ENCODE data around the gene MICAL1. TPM values are rescaled to one million over a fixed set of nuclear protein-coding genes. Genes with fewer than 3 reads are reported as not detected.
A peak's percentile ranks its signal among the peaks of the same experiment; 100 is the strongest.
"Not testable (repeated sequence)": the region's sequence is repeated elsewhere in the genome, so short reads cannot be mapped to it uniquely, and the experiment has no call there.

Gene MICAL1
- total RNA-seq, 1 experiment from 2014 or later = 9.1 TPM

DNA sequence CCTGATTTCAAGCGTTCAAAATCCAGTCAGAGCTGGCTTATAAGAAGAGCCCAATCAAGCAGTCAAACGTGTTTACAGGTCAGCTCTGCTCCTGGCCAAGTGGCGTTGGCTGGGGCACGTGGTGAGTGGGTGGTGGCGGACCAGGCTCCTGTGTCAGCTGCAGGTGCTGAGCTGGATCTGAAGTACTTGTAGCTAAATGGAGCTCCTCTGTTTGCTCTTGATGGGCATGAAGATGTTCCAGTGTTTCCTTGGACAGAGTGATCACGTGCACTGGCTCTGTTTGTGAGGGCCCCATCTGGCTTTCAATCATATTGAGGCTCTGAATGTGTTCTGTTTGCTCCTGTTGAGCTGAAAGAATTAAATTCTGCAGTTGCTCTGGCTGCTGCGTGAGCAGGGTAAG, 10.2 kb upstream of the MICAL1 start:
- intact Hi-C loops (cut with micrococcal nuclease) = no loop called here
- ChIA-PET CTCF (no interaction called here), POLR2A (ENCODE audit: unreplicated experiment) (no interaction called here)
- Histone ChIP-seq H3K9me3 (ENCODE audit: low read length) (no peaks in the 10 kb centered on the region), H3K27me3 (ENCODE audit: low read length) (no peaks in the 10 kb centered on the region), H3K9me2 (replicated peaks; ENCODE audit: low read length) (no peaks in the 10 kb centered on the region), H3K4me3 (ENCODE audit: low read length) (no peak overlapping the region), H3K27ac (ENCODE audit: low read length) (no peak overlapping the region), H3K79me2 (ENCODE audit: low read length) (no peaks in the 10 kb centered on the region), H3K36me3 (ENCODE audit: low read depth, low read length) (peaks cover 23% of the 10 kb centered on the region), H3K4me2 (ENCODE audit: low read length) (no peak overlapping the region), H3F3A (ENCODE audit: low read length, unreplicated experiment) (no peaks in the 10 kb centered on the region), H3K4me1 (ENCODE audit: insufficient read depth, low read length) (peaks cover 6% of the 10 kb centered on the region; the same call in 1 of the 2 replicates), H3K9ac (ENCODE audit: low read length) (no peak overlapping the region), H4K20me1 (ENCODE audit: low read length) (no peaks in the 10 kb centered on the region), H2AFZ (ENCODE audit: low read length) (no peak overlapping the region)
- TF ChIP-seq EZH2 (IDR thresholded peaks at IDR 0.05; ENCODE audit: low read length, unreplicated experiment) (no peak), EZH2phosphoT487 (IDR thresholded peaks at IDR 0.05; ENCODE audit: borderline replicate concordance, low read length) (no peak)
- BruUV-seq (replicated peaks) = no TSS peak
- ATAC-seq (no peak), DNase-seq (no peak)

DNA sequence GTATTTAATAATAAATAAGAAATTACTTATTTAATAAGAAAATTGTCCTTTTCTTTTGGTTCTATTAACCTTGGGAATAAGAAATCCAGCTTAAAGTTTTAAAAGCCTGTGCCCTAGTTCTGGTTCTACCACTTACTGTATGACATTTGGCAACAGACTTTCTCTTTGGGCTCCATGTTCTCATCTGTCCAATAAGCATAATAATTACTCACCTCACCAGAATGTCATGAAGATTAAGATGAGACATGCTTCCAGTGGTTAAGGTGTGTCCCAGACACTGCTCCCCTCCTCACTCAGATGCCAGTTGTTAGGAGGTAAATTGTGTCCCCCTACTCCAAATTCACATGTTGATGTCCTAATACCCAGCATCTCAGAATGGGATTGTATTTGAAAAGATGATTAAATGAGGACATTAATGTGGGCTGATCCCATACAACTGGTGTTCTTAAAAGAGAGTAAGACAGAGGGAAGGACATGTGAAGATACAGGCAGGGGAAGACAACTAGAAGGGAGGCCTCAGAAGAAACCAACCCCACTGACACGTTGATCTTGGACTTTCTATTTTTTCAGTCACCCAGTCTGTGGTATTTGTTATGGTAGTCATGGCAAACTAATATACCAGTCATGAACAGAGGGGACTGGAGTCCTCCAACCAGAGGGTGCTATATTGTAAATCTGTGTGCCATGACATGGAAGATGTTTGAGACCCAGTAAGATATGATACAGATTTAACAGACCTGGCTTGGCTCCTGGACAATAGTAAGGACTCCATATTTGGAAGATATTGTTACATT, 6.4 kb upstream of the MICAL1 start:
- Histone ChIP-seq H3K4me2 (ENCODE audit: low read length) (no peak overlapping the region), H3K9ac (ENCODE audit: low read length) (no peak overlapping the region), H4K20me1 (ENCODE audit: low read length) (no peaks in the 10 kb centered on the region), H3K4me3 (ENCODE audit: low read length) (no peak overlapping the region), H3K36me3 (ENCODE audit: low read depth, low read length) (peaks cover 22% of the 10 kb centered on the region), H3K27me3 (ENCODE audit: low read length) (no peaks in the 10 kb centered on the region), H3K9me2 (replicated peaks; ENCODE audit: low read length) (no peaks in the 10 kb centered on the region), H2AFZ (ENCODE audit: low read length) (no peak overlapping the region), H3K4me1 (ENCODE audit: insufficient read depth, low read length) (peaks cover 13% of the 10 kb centered on the region; the same call in 1 of the 2 replicates), H3F3A (ENCODE audit: low read length, unreplicated experiment) (no peaks in the 10 kb centered on the region), H3K9me3 (ENCODE audit: low read length) (no peaks in the 10 kb centered on the region), H3K27ac (ENCODE audit: low read length) (no peak overlapping the region; the same call in 1 of the 2 replicates), H3K79me2 (ENCODE audit: low read length) (no peaks in the 10 kb centered on the region)
- no peak for TF ChIP-seq EZH2 (IDR thresholded peaks at IDR 0.05; ENCODE audit: low read length, unreplicated experiment)
- TF ChIP-seq, protein P1, sequence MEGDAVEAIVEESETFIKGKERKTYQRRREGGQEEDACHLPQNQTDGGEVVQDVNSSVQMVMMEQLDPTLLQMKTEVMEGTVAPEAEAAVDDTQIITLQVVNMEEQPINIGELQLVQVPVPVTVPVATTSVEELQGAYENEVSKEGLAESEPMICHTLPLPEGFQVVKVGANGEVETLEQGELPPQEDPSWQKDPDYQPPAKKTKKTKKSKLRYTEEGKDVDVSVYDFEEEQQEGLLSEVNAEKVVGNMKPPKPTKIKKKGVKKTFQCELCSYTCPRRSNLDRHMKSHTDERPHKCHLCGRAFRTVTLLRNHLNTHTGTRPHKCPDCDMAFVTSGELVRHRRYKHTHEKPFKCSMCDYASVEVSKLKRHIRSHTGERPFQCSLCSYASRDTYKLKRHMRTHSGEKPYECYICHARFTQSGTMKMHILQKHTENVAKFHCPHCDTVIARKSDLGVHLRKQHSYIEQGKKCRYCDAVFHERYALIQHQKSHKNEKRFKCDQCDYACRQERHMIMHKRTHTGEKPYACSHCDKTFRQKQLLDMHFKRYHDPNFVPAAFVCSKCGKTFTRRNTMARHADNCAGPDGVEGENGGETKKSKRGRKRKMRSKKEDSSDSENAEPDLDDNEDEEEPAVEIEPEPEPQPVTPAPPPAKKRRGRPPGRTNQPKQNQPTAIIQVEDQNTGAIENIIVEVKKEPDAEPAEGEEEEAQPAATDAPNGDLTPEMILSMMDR (conservative IDR thresholded peaks at IDR 0.05; ENCODE audit: low read depth, low read length) = no peak
- ChIA-PET CTCF (no interaction called here), POLR2A (ENCODE audit: unreplicated experiment) (no interaction called here)
- no peak for ATAC-seq
- BruUV-seq (replicated peaks) = no TSS peak
- intact Hi-C loops (cut with micrococcal nuclease) = no loop called here
- DNase-seq = peak; percentile 41

DNA sequence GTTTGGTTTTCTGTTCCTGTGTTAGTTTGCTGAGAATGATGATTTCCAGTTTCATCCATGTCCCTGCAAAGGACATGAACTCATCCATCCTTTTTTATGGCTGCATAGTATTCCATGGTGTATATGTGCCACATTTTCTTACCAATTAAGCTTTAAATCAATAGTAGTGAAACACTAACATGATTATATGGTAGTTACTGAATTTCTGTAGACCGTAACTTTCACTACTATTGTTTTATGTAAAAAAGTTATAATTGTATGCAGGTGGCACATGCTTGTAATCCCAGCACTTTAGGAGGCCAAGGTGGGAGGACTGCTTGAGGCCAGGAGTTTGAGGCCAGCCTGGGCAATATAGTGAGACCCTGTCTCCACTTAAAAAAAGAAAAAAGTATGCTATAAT, 5.6 kb upstream of the MICAL1 start:
- H3K4me2 ChIP-seq (ENCODE audit: low read length); H3K79me2 ChIP-seq (ENCODE audit: low read length); DNase-seq; CTCF ChIA-PET; H3K27me3 ChIP-seq (ENCODE audit: low read length); BruUV-seq (replicated peaks); H3K9me2 ChIP-seq (replicated peaks; ENCODE audit: low read length); H2AFZ ChIP-seq (ENCODE audit: low read length); H3F3A ChIP-seq (ENCODE audit: low read length, unreplicated experiment); H4K20me1 ChIP-seq (ENCODE audit: low read length); POLR2A ChIA-PET (ENCODE audit: unreplicated experiment); H3K9ac ChIP-seq (ENCODE audit: low read length); ATAC-seq; H3K27ac ChIP-seq (ENCODE audit: low read length); H3K9me3 ChIP-seq (ENCODE audit: low read length); H3K4me3 ChIP-seq (ENCODE audit: low read length); intact Hi-C loops (cut with micrococcal nuclease): not testable (repeated sequence)
- H3K4me1 ChIP-seq (ENCODE audit: insufficient read depth, low read length) = peaks cover 20% of the 10 kb centered on the region; the same call in 1 of the 2 replicates
- peaks cover 18% of the 10 kb centered on the region for H3K36me3 ChIP-seq (ENCODE audit: low read depth, low read length)

All from PC-3 (cell line).